Measurements from ENCODE around the gene SERPINA1.

GRCh38 chr14:94355191-94355794, 33.1 kb downstream of the SERPINA1 start:
- TF ChIP-seq POLR2AphosphoS5 (IDR thresholded peaks at IDR 0.05; ENCODE audit: low read depth, low read length) (no peak), CTCF (IDR thresholded peaks at IDR 0.05 in 2 of 3, conservative IDR thresholded peaks at IDR 0.05 in 1 of 3; ENCODE audit: borderline replicate concordance in 1 of 3, insufficient read depth in 1 of 3, low read depth in 2 of 3, low read length in 2 of 3) (no peak), EZH2phosphoT487 (IDR thresholded peaks at IDR 0.05; ENCODE audit: borderline replicate concordance) (no peak), MAX (IDR thresholded peaks at IDR 0.05) (no peak), POLR2A (IDR thresholded peaks at IDR 0.05; ENCODE audit: borderline replicate concordance, extremely low read depth, insufficient read depth, insufficient read length) (no peak), YY1 (IDR thresholded peaks at IDR 0.05; ENCODE audit: extremely low read depth, insufficient replicate concordance, low read depth, low read length) (no peak), JUND (IDR thresholded peaks at IDR 0.05) (no peak), EZH2 (IDR thresholded peaks at IDR 0.05) (no peak), REST (IDR thresholded peaks at IDR 0.05; ENCODE audit: low read depth) (no peak), ATF3 (IDR thresholded peaks at IDR 0.05) (no peak), ZNF274 (IDR thresholded peaks at IDR 0.05; ENCODE audit: low read depth, low read length) (no peak)

Measured in HCT116 (cell line).